ENCODE measurements around the gene MYO9A. TPM values are rescaled to one million over a fixed set of nuclear protein-coding genes. Genes with fewer than 3 reads are reported as not detected.
"Not testable (repeated sequence)": the region's sequence is repeated elsewhere in the genome, so short reads cannot be mapped to it uniquely, and the experiment has no call there.

Gene MYO9A
- total RNA-seq, 3 donors from 2014 or later: 40.0 to 79.3 (median 41.8) TPM

DNA sequence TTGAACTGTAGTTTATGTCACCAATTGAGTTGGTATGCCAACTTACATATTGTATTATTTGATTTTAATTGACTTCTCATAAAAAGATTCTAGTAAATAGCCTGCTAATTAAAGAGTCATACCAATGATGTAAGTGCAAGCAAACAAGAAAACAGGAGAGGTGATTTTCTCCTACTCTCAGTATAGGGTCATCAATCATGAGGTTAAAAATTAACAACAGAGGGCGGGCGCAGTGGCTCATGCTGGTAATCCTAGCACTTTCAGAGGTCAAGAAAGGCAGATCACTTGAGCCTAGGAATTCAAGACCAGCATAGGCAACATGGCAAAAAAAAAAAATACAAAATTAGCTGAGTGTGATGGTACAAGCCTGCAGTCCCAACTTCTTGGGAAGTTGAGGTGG is 108.7 kb downstream of the MYO9A start:
- Histone ChIP-seq H3K36me3 (ENCODE audit: low read depth) (no peaks in the 10 kb centered on the region), H3K4me3 (no peak overlapping the region), H3K9me3 (no peaks in the 10 kb centered on the region), H3K4me1 (ENCODE audit: low read depth) (no peaks in the 10 kb centered on the region)
- ATAC-seq (peak; percentile 60), DNase-seq (peak in 1 of 3 donors; percentile 64)
- intact Hi-C loops (cut with DNase I, micrococcal nuclease): no loop called here
- TF ChIP-seq, protein P1, sequence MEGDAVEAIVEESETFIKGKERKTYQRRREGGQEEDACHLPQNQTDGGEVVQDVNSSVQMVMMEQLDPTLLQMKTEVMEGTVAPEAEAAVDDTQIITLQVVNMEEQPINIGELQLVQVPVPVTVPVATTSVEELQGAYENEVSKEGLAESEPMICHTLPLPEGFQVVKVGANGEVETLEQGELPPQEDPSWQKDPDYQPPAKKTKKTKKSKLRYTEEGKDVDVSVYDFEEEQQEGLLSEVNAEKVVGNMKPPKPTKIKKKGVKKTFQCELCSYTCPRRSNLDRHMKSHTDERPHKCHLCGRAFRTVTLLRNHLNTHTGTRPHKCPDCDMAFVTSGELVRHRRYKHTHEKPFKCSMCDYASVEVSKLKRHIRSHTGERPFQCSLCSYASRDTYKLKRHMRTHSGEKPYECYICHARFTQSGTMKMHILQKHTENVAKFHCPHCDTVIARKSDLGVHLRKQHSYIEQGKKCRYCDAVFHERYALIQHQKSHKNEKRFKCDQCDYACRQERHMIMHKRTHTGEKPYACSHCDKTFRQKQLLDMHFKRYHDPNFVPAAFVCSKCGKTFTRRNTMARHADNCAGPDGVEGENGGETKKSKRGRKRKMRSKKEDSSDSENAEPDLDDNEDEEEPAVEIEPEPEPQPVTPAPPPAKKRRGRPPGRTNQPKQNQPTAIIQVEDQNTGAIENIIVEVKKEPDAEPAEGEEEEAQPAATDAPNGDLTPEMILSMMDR (IDR thresholded peaks at IDR 0.05): no peak

DNA sequence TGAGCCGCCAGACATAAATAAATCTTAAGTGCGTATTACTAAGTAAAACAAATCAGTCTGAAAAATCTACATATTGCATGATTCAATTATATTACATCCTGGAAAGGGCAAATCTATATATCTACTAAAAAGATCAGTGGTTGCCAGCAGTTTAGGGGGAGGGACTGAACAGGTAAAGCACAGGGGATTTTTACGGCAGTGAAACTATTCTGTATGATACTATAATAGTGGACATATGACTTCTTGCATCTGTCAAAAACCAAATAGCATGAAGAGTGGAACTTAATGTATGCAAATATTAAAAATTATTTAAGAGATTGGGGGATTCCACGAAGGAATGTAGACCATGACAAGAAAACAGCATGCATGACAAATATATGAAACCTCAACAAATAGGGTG is 111.6 kb downstream of the MYO9A start:
- ATAC-seq (no peak), DNase-seq (no peak)
- Histone ChIP-seq H3K4me1 (ENCODE audit: low read depth) (no peaks in the 10 kb centered on the region), H3K4me3 (no peak overlapping the region), H3K9me3 (no peaks in the 10 kb centered on the region), H3K36me3 (ENCODE audit: low read depth) (no peaks in the 10 kb centered on the region)
- intact Hi-C loops (cut with DNase I, micrococcal nuclease): no loop called here
- TF ChIP-seq, protein P1 (IDR thresholded peaks at IDR 0.05): no peak

DNA sequence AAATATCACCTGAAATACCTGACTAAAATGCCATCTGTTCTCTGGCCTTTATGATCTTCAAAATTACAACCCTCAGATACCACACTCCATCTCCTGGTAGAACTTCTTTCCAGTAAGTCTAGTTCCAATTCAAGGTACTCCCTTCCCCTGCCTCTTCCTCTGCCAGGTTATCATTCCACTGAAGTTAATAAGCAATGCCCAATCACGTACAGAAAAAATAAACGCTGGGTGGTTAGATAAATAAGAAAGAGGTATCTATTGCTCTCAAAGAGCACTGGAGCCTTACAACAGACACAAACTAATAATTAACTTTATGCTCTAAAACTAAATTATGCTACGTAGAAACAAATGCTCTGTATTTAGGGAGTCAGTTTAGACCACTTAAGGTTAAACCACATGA is 112.5 kb downstream of the MYO9A start:
- TF ChIP-seq, protein P1 (IDR thresholded peaks at IDR 0.05): no peak
- Histone ChIP-seq H3K4me1 (ENCODE audit: low read depth) (no peaks in the 10 kb centered on the region), H3K36me3 (ENCODE audit: low read depth) (no peaks in the 10 kb centered on the region), H3K9me3 (no peaks in the 10 kb centered on the region), H3K4me3 (no peak overlapping the region)
- intact Hi-C loops (cut with DNase I, micrococcal nuclease): no loop called here
- DNase-seq: no peak
- ATAC-seq: no peak

DNA sequence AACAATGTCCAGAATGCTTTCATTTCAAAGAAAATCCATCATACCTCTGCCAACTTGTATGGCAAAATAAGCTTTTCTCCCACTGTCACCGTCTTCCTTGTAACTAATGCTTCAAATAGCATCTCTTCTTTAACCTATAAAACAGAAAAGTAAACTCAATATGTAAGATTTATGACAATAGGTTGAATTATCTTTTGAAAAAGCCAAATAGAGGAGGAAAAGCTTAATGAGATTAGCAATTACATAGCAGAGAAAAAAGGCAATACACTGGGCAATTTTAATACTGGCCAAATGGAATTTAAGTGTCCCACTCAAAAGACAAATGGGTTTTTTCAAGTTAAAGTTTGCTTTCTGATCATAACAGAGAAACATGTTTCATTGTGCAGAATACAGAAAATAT is 118.1 kb downstream of the MYO9A start:
- no peak for ATAC-seq
- intact Hi-C loops (cut with DNase I, micrococcal nuclease): no loop called here
- Histone ChIP-seq H3K9me3 (no peaks in the 10 kb centered on the region), H3K36me3 (ENCODE audit: low read depth) (no peaks in the 10 kb centered on the region), H3K4me3 (no peak overlapping the region), H3K4me1 (ENCODE audit: low read depth) (no peaks in the 10 kb centered on the region)
- DNase-seq: no peak
- TF ChIP-seq, protein P1 (IDR thresholded peaks at IDR 0.05): no peak

DNA sequence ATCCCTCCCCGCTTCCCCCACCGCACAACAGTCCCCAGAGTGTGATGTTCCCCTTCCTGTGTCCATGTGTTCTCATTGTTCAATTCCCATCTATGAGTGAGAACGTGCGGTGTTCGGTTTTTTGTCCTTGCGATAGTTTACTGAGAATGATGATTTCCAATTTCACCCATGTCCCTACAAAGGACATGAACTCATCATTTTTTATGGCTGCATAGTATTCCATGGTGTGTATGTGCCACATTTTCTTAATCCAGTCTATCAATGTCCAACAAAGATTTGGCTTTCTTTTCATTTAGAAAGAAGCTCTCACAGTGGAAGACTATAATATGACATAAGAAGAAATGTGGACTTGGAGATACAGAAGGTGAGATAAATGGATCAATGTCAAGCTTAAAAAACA is 119.2 kb downstream of the MYO9A start:
- ATAC-seq; intact Hi-C loops (cut with DNase I, micrococcal nuclease); H3K36me3 ChIP-seq (ENCODE audit: low read depth); DNase-seq; H3K4me1 ChIP-seq (ENCODE audit: low read depth); H3K4me3 ChIP-seq; H3K9me3 ChIP-seq: not testable (repeated sequence)

DNA sequence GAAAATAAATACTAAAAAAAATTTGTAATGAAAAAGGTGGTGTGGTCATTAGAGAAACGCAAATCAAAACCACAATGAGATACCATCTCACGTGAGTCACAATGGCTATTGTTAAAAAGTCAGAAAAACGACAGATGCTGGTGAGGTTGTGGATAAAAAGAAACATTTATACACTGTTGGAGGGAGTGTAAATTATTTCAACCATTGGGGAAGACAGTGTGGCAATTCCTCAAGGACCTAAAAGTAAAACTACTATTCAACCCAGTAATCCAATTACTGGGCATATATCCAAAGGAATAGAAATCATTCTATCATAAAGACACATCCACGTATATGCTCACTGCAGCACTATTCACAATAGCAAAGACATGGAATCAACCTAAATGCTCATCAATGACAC is 120.3 kb downstream of the MYO9A start:
- intact Hi-C loops (cut with DNase I, micrococcal nuclease): no loop called here
- DNase-seq (no peak), ATAC-seq (no peak)
- Histone ChIP-seq H3K4me1 (ENCODE audit: low read depth) (no peaks in the 10 kb centered on the region), H3K9me3 (no peaks in the 10 kb centered on the region), H3K4me3 (no peak overlapping the region), H3K36me3 (ENCODE audit: low read depth) (no peaks in the 10 kb centered on the region)
- TF ChIP-seq, protein P1 (IDR thresholded peaks at IDR 0.05): no peak
